Osteoblast (primary cell): ENCODE results near the gene OR11H1. TPM values are rescaled to one million over a fixed set of nuclear protein-coding genes. Genes with fewer than 3 reads are reported as not detected.
"Not testable (repeated sequence)": the region's sequence is repeated elsewhere in the genome, so short reads cannot be mapped to it uniquely, and the experiment has no call there.

Experiments used
- DNase-seq: peaks from one replicate; pipeline ENCODE4 v3.0.0; 2011; ENCODE audit warnings: low spot score, mixed read lengths; ENCODE audit not compliant: insufficient read length; ENCODE audit errors: missing footprints
- H2AFZ ChIP-seq: 2 replicates; pipeline ENCODE4 v1.6.0; 2011; ENCODE audit warnings: mild to moderate bottlenecking, low read length
- H3K27ac ChIP-seq: 2 replicates; pipeline ENCODE4 v1.5.1; 2011; ENCODE audit warnings: mild to moderate bottlenecking, low read depth, low read length, moderate library complexity
- H3K27me3 ChIP-seq: 2 replicates; pipeline ENCODE4 v1.6.0; 2012; ENCODE audit warnings: mild to moderate bottlenecking, control low read depth, inconsistent platforms, low read length, moderate library complexity; ENCODE audit not compliant: insufficient read depth
- H3K36me3 ChIP-seq: 2 replicates; pipeline ENCODE4 v1.5.1; 2011; ENCODE audit warnings: mild to moderate bottlenecking, low read length, control low read depth, moderate library complexity; ENCODE audit not compliant: insufficient read depth
- H3K4me1 ChIP-seq: 2 replicates; pipeline ENCODE4 v1.5.1; 2011; ENCODE audit warnings: mild to moderate bottlenecking, low read length, control low read depth, moderate library complexity; ENCODE audit not compliant: insufficient read depth
- H3K4me2 ChIP-seq: 2 replicates; pipeline ENCODE4 v1.6.0; 2011; ENCODE audit warnings: mild to moderate bottlenecking, low read length; ENCODE audit not compliant: insufficient read depth
- H3K4me3 ChIP-seq: fragments of 200-600 bp; sonication (generic); 3 replicates; pipeline ENCODE4 v1.5.1; 2012; ENCODE audit warnings: mild to moderate bottlenecking, low read length, inconsistent platforms; ENCODE audit not compliant: insufficient read depth
- H3K79me2 ChIP-seq: 2 replicates; pipeline ENCODE4 v1.6.0; 2012; ENCODE audit warnings: mild to moderate bottlenecking, low read length, control low read depth, inconsistent platforms; ENCODE audit not compliant: insufficient read depth
- H3K9me3 ChIP-seq: 2 replicates; pipeline ENCODE4 v1.5.1; 2011; ENCODE audit warnings: low read depth, low read length, control low read depth
- H4K20me1 ChIP-seq: 2 replicates; pipeline ENCODE4 v1.6.0; 2012; ENCODE audit warnings: mild to moderate bottlenecking, low read length, control low read depth; ENCODE audit not compliant: insufficient read depth
- total RNA-seq: library from RNA; depleted of rRNA; stranded (reverse); fragments of >200 nt; gene quantifications from 2 replicates; pipeline ENCODE4 v1.2.3, GENCODE V29; 2012

Gene OR11H1
- total RNA-seq, result not detected in 2 replicates

DNA sequence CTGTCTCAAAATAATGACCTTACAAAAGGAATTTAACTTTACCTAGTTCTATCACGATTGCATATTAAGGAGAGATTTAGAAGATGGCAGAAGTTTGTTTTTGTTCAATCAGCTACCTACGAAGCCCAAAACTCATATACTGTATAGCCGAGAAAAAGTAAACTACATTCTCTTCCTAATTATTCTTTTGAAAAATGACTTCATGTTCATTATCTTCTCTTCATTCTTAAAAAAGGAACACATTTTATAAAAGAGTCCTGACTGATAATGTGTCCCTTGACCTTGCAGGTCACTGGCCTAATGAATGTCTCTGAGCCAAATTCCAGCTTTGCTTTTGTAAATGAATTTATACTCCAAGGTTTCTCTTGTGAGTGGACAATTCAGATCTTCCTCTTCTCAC lies at the start of gene OR11H1:
Gene OR11H1, plus strand, starts transcription at position 301 of the 400 bp plus-strand sequence. Its CDS starts 0 bp downstream, at position 301.
- not testable (repeated sequence) for H3K36me3 ChIP-seq, H3K4me2 ChIP-seq, H4K20me1 ChIP-seq, H3K4me3 ChIP-seq, H3K27ac ChIP-seq, H3K79me2 ChIP-seq, H3K4me1 ChIP-seq, H3K9me3 ChIP-seq, DNase-seq, H2AFZ ChIP-seq, H3K27me3 ChIP-seq

DNA sequence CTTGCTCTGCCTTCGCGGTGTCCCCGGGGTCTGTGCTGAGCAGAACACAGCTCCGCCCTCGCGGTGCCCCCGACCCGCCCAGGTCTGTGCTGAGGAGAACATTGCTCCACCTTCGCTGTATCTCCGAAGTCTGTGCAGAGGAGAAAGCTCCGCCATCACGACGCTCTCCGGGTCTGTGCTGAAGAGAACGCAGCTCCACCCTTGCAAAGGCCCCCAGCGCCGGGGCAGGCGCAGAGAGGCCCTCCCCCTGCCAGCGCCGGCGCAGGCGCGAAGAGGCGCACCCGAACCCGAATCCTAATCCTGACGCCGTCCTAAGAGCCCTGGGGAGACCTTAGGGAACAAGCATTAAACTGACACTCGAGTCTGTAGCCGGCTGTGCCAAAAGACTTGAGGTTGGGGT lies 18.0 kb upstream of the OR11H1 start:
- H3K27ac ChIP-seq, H3K27me3 ChIP-seq, H4K20me1 ChIP-seq, DNase-seq, H3K4me3 ChIP-seq, H3K79me2 ChIP-seq, H3K4me2 ChIP-seq, H2AFZ ChIP-seq, H3K4me1 ChIP-seq, H3K36me3 ChIP-seq, H3K9me3 ChIP-seq: not testable (repeated sequence)

- H3K9me3 ChIP-seq, H3K4me3 ChIP-seq, H3K36me3 ChIP-seq, H3K27me3 ChIP-seq, DNase-seq, H3K79me2 ChIP-seq, H3K4me2 ChIP-seq, H2AFZ ChIP-seq, H4K20me1 ChIP-seq, H3K4me1 ChIP-seq, H3K27ac ChIP-seq: not testable (repeated sequence)
Measured at GRCh38 chr22:15515896-15516295, 12.1 kb upstream of the OR11H1 start.

DNA sequence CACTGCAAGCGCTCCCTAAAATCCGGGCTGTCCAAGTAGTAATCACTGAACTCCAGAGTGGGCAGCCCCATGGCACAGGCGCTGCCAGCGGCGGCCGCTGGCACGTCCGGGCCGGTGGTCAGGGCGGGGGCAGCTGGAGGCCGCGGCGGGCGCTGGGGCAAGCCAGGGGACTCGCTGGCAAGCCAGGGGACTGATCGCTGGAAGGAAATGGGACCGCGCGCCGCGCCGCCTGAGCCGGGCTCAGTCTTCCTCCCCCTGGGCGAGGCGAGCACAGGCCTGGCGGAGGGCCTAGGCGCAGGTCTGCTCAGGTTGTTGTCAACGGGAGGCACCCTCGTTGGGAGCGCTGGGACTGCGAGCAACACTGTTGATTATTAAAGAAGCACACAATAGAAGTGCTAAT lies 25.8 kb downstream of the OR11H1 start:
- DNase-seq, result not testable (repeated sequence)

DNA sequence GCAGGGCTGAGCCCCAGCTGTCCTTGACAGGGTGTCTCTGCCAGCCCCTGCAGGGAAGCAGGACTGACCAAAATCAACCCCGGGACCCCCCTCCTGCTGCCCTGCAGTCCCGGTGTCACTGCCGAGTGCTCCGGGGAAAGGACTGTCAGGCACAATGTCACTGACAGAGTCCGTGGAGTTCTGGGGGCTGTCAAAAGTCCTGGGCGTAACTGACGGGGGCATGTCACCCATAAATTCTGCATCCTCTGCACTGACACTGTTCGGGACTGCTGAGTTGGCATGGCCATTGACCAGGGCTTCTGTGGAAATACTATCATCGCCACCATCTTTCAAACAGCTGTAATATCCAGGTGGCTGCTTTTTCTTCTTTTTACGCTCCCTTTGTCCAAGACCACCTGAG lies 35.5 kb downstream of the OR11H1 start:
- not testable (repeated sequence) for H3K4me2 ChIP-seq, H3K36me3 ChIP-seq, H3K4me3 ChIP-seq, H4K20me1 ChIP-seq, H3K27me3 ChIP-seq, H3K79me2 ChIP-seq, H3K9me3 ChIP-seq, H3K4me1 ChIP-seq, H2AFZ ChIP-seq, DNase-seq, H3K27ac ChIP-seq

More for the DNA sequence above, 25.8 kb downstream of the OR11H1 start:
- not testable (repeated sequence) for H3K9me3 ChIP-seq, H3K4me3 ChIP-seq, H4K20me1 ChIP-seq, H3K4me2 ChIP-seq, H2AFZ ChIP-seq, H3K36me3 ChIP-seq, H3K4me1 ChIP-seq, H3K27me3 ChIP-seq, H3K27ac ChIP-seq, H3K79me2 ChIP-seq

DNA sequence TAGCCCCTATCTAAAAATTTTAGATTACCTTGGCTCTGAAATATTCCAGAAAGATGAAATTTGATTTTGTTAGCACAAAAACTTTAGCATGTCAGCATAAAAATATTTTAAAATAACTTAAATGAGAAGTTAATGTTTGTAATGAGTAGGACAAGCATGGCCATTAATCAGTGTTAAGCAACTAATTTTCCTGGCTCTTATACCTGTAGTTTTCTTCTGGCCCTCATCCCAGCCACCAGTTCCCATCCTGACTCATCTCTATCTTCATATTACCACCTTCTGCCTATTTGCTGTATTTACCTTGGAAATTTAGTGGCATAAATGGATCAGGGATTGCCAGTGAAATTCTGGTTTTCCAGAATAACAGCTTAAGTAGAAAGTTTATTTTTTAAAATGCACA lies 37.1 kb downstream of the OR11H1 start:
- not testable (repeated sequence) for H3K9me3 ChIP-seq, H3K4me2 ChIP-seq, H2AFZ ChIP-seq, H3K27me3 ChIP-seq, H3K4me3 ChIP-seq, DNase-seq, H3K27ac ChIP-seq, H3K36me3 ChIP-seq, H3K79me2 ChIP-seq, H4K20me1 ChIP-seq, H3K4me1 ChIP-seq

Other genes starting within 250 kb of the OR11H1 start
- under 0.01 TPM in 2 replicates for gene POTEH, start 161.8 kb downstream of the OR11H1 start, total RNA-seq